Measurements from ENCODE around the gene PCDHGA2. TPM values are rescaled to one million over a fixed set of nuclear protein-coding genes. Genes with fewer than 3 reads are reported as not detected.

The PCDHGA2 gene
- total and polyA plus RNA-seq, 2 donors (not counting 1 experiment from before 2014, with no cell fraction given), result 4.5 to 5.8 TPM

GRCh38 chr5:141322261-141322660, 16.3 kb upstream of the PCDHGA2 start:
- no peak for DNase-seq (ENCODE audit: low read depth in 2 of 2)
- TF ChIP-seq EZH2 (IDR thresholded peaks at IDR 0.05; ENCODE audit: low read length, missing control alignments) (no peak), CTCF (conservative IDR thresholded peaks at IDR 0.05 in 1 of 2, IDR thresholded peaks at IDR 0.05 in 1 of 2; ENCODE audit: low read depth in 1 of 2, low read length in 2 of 2) (no peak)
- Histone ChIP-seq H3K27me3 (ENCODE audit: control insufficient read depth, insufficient read depth, low read length) (no peaks in the 10 kb centered on the region), H3K27ac (ENCODE audit: insufficient read depth, low read length) (no peak overlapping the region), H3K4me2 (ENCODE audit: extremely low read depth, insufficient read depth, low read length) (no peak overlapping the region), H3K36me3 (ENCODE audit: control insufficient read depth, insufficient read depth, low read length) (peaks cover 5% of the 10 kb centered on the region), H2AFZ (ENCODE audit: low read length) (no peak overlapping the region), H3K79me2 (ENCODE audit: control insufficient read depth, insufficient read depth, low read length) (peaks cover 23% of the 10 kb centered on the region), H3K4me1 (ENCODE audit: control insufficient read depth, extremely low read depth, insufficient read depth, low read length) (no peaks in the 10 kb centered on the region), H3K4me3 (replicated peaks in 1 of 4; ENCODE audit: control extremely low read depth in 1 of 4, insufficient read depth in 1 of 4, low read depth in 3 of 4, low read length in 4 of 4) (no peak overlapping the region), H3K9ac (ENCODE audit: insufficient read depth, low read length) (no peak overlapping the region), H4K20me1 (ENCODE audit: control insufficient read depth, extremely low read depth, insufficient read depth, low read length) (no peaks in the 10 kb centered on the region), H3K9me3 (ENCODE audit: control insufficient read depth, insufficient read depth, low read depth, low read length) (peaks cover 12% of the 10 kb centered on the region)

GRCh38 chr5:141326088-141326854, 12.3 kb upstream of the PCDHGA2 start:
- peak overlapping the region; percentile 73 for H3K4me2 ChIP-seq (ENCODE audit: extremely low read depth, insufficient read depth, low read length)
- DNase-seq (ENCODE audit: low read depth in 2 of 2), result peak; percentile 77 to 78
- H4K20me1 ChIP-seq (ENCODE audit: control insufficient read depth, extremely low read depth, insufficient read depth, low read length), result no peaks in the 10 kb centered on the region
- no peaks in the 10 kb centered on the region for H3K27me3 ChIP-seq (ENCODE audit: control insufficient read depth, insufficient read depth, low read length)
- no peaks in the 10 kb centered on the region for H3K4me1 ChIP-seq (ENCODE audit: control insufficient read depth, extremely low read depth, insufficient read depth, low read length)
- peak; percentile 77 to 80 for TF ChIP-seq CTCF (conservative IDR thresholded peaks at IDR 0.05 in 1 of 2, IDR thresholded peaks at IDR 0.05 in 1 of 2; ENCODE audit: low read depth in 1 of 2, low read length in 2 of 2)
- no peak for TF ChIP-seq EZH2 (IDR thresholded peaks at IDR 0.05; ENCODE audit: low read length, missing control alignments)
- H3K79me2 ChIP-seq (ENCODE audit: control insufficient read depth, insufficient read depth, low read length), result no peaks in the 10 kb centered on the region
- no peaks in the 10 kb centered on the region for H3K36me3 ChIP-seq (ENCODE audit: control insufficient read depth, insufficient read depth, low read length)
- peak overlapping the region; percentile 75 for H2AFZ ChIP-seq (ENCODE audit: low read length)
- peak overlapping the region; percentile 13 for H3K27ac ChIP-seq (ENCODE audit: insufficient read depth, low read length)
- H3K9me3 ChIP-seq (ENCODE audit: control insufficient read depth, insufficient read depth, low read depth, low read length), result no peaks in the 10 kb centered on the region
- peak overlapping the region; percentile 41 for H3K9ac ChIP-seq (ENCODE audit: insufficient read depth, low read length)
- peak overlapping the region; percentile 24 to 80 (median 54) for H3K4me3 ChIP-seq (replicated peaks in 1 of 4; ENCODE audit: control extremely low read depth in 1 of 4, insufficient read depth in 1 of 4, low read depth in 3 of 4, low read length in 4 of 4)

- no peaks in the 10 kb centered on the region for H3K36me3 ChIP-seq (ENCODE audit: control insufficient read depth, insufficient read depth, low read length)
- H3K27ac ChIP-seq (ENCODE audit: insufficient read depth, low read length), result no peak overlapping the region
- TF ChIP-seq EZH2 (IDR thresholded peaks at IDR 0.05; ENCODE audit: low read length, missing control alignments) (no peak), CTCF (conservative IDR thresholded peaks at IDR 0.05 in 1 of 2, IDR thresholded peaks at IDR 0.05 in 1 of 2; ENCODE audit: low read depth in 1 of 2, low read length in 2 of 2) (no peak)
- no peaks in the 10 kb centered on the region for H3K9me3 ChIP-seq (ENCODE audit: control insufficient read depth, insufficient read depth, low read depth, low read length)
- DNase-seq (ENCODE audit: low read depth in 2 of 2), result no peak
- H3K4me2 ChIP-seq (ENCODE audit: extremely low read depth, insufficient read depth, low read length), result no peak overlapping the region
- H3K4me1 ChIP-seq (ENCODE audit: control insufficient read depth, extremely low read depth, insufficient read depth, low read length), result no peaks in the 10 kb centered on the region
- no peaks in the 10 kb centered on the region for H4K20me1 ChIP-seq (ENCODE audit: control insufficient read depth, extremely low read depth, insufficient read depth, low read length)
- no peak overlapping the region for H3K4me3 ChIP-seq (replicated peaks in 1 of 4; ENCODE audit: control extremely low read depth in 1 of 4, insufficient read depth in 1 of 4, low read depth in 3 of 4, low read length in 4 of 4)
- H2AFZ ChIP-seq (ENCODE audit: low read length), result no peak overlapping the region
- no peaks in the 10 kb centered on the region for H3K79me2 ChIP-seq (ENCODE audit: control insufficient read depth, insufficient read depth, low read length)
- H3K9ac ChIP-seq (ENCODE audit: insufficient read depth, low read length), result no peak overlapping the region
- no peaks in the 10 kb centered on the region for H3K27me3 ChIP-seq (ENCODE audit: control insufficient read depth, insufficient read depth, low read length)
These were observed 10.3 kb upstream of the PCDHGA2 start for GRCh38 chr5:141328231-141328630.
